ENCODE measurements around the gene RPGRIP1. TPM values are rescaled to one million over a fixed set of nuclear protein-coding genes. Genes with fewer than 3 reads are reported as not detected.
"Not testable (repeated sequence)": the region's sequence is repeated elsewhere in the genome, so short reads cannot be mapped to it uniquely, and the experiment has no call there.

Gene RPGRIP1
- total RNA-seq, 4 donors from 2014 or later = not detected

DNA sequence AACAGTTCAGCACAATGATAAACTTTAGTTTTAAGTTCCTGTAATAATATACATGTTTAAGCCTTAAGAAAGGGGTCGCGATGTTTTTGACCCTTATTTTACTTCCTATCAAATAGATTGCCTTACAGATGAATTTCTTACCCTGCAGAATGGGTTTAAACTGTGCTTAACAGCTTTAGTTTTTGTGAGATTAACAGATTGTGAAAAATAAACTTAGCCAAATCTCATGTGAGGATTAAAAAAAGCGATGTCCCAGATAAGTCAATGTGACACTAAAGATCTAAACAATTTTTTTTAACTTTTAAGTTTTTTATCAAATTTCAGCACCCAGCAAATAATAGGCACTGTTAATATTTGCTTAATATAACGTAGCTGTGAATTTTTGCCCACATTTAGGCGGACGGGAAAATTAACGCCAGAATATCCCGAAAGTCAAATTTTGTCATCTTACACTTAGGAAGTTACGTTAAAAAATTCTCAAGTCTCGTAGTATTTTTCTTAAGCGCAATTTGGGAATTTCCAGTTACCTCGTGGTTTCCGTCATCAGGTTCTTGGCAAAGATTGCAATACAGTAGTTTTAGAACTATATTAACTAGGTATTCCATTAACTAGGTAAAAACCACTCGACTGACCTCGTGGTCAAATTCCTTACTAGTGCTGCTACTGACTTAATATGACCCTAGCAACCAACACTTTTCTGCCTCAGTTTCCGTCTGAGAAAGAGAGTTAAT, 11.8 kb upstream of the RPGRIP1 start:
- H3K9me3 ChIP-seq = no peaks in the 10 kb centered on the region
- DNase-seq (ENCODE audit: extremely low spot score) = no peak
- intact Hi-C loops (cut with DNase I) = loop anchor here (5.0 to 10.0 kb wide), 2 partner anchors 114 to 173 kb away; partner anchors contain the start of genes SUPT16H and ZNF219
- no peak for TF ChIP-seq CTCF (IDR thresholded peaks at IDR 0.05)
- TF ChIP-seq POLR2AphosphoS5 (IDR thresholded peaks at IDR 0.05) = no peak
- TF ChIP-seq EP300 (IDR thresholded peaks at IDR 0.05) = no peak
- TF ChIP-seq POLR2A (IDR thresholded peaks at IDR 0.05; ENCODE audit: low read depth) = no peak
- H3K4me1 ChIP-seq = peaks cover 47 to 64% (median 61%) of the 10 kb centered on the region in 4 donors
- peak overlapping the region; percentile 94 to 99 (median 96) for H3K27ac ChIP-seq (replicated peaks in 1 of 4)
- 2% methylated on average over 16 of the region's 16 CpGs for whole genome bisulfite sequencing
- H3K27me3 ChIP-seq = no peaks in the 10 kb centered on the region
- H3K4me3 ChIP-seq = peak overlapping the region; percentile 87 to 93 (median 88)
- peaks cover 0 to 33% (median 14%) of the 10 kb centered on the region in 4 donors for H3K36me3 ChIP-seq

GRCh38 chr14:21268617-21269251, 11.1 kb upstream of the RPGRIP1 start:
- intact Hi-C loops (cut with DNase I) = loop anchor here (5.0 to 10.0 kb wide), 2 partner anchors 114 to 174 kb away; partner anchors contain the start of genes SUPT16H and ZNF219
- no peaks in the 10 kb centered on the region for H3K27me3 ChIP-seq
- H3K36me3 ChIP-seq = peaks cover 0 to 31% (median 11%) of the 10 kb centered on the region in 4 donors
- 1% methylated on average over 24 of the region's 24 CpGs for WGBS
- no peaks in the 10 kb centered on the region for H3K9me3 ChIP-seq
- DNase-seq (ENCODE audit: extremely low spot score) = no peak
- H3K27ac ChIP-seq (replicated peaks in 1 of 4) = peak overlapping the region; percentile 94 to 99 (median 96)
- H3K4me3 ChIP-seq = peak overlapping the region; percentile 87 to 93 (median 88)
- TF ChIP-seq POLR2AphosphoS5 (IDR thresholded peaks at IDR 0.05) (no peak), POLR2A (IDR thresholded peaks at IDR 0.05; ENCODE audit: low read depth) (no peak), CTCF (IDR thresholded peaks at IDR 0.05) (no peak), EP300 (IDR thresholded peaks at IDR 0.05) (no peak)
- H3K4me1 ChIP-seq = peaks cover 40 to 57% (median 54%) of the 10 kb centered on the region in 4 donors

DNA sequence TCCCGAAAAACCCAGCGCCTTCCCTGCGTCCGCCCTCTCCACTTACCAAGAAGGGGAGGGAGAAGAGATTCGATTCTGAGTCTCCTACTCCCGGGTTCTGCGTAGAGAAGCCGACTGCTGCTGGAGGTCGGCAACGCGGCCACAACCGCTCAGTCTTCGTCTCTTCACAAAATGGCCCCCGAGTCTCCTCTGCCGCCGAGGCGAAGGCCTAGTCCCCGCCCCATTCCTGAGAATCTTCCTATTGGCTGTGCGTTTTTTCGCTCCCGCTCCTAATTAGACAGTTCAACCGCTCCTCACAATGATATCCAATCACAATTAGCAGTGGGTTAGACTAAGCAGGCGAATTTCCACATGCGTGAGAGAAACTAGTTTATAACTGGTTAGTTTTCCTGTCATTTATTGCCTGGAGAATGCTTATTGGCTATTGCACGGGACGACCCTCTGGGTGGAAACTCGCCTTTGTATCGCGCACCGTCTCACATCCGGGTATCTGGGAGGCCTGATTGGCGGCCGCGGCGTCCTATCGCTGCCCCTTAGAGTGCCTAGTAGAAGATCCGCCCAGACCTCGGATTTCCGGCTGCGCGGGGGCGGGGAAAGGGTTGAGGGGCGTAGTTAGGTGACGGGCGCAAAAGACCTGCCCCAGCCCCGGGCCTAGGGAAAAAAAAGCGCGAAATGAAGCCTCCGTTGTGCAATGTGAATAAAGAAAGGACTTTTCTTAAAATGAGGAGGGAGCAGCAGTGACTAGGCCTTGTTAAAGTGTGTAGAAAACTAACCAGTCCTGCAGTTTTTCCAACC, 10.4 kb upstream of the RPGRIP1 start, which contains the start of gene HNRNPC:
TSS of gene HNRNPC (minus strand) at position 191 of the 795 bp plus-strand sequence. CDS start 35,249 bp downstream, outside the sequence.
- WGBS = 0% methylated on average over 31 of the region's 49 CpGs
- Histone ChIP-seq H3K4me1 (peaks cover 35 to 50% (median 47%) of the 10 kb centered on the region in 4 donors), H3K4me3 (peak within 1 kb of the TSS; percentile 87 to 93 (median 88)), H3K27ac (replicated peaks in 1 of 4) (peak within 1 kb of the TSS; percentile 94 to 99 (median 96)), H3K36me3 (peaks cover 0 to 24% (median 9%) of the 10 kb centered on the region in 4 donors), H3K9me3 (no peaks in the 10 kb centered on the region), H3K27me3 (no peaks in the 10 kb centered on the region)
- intact Hi-C loops (cut with DNase I) = loop anchor here (5.0 to 10.0 kb wide), 2 partner anchors 113 to 175 kb away; partner anchors contain the start of genes SUPT16H and ZNF219
- peak; percentile 100 for DNase-seq (ENCODE audit: extremely low spot score)
- TF ChIP-seq EP300 (IDR thresholded peaks at IDR 0.05) (no peak), CTCF (IDR thresholded peaks at IDR 0.05) (peak in 1 of 3 experiments; percentile 41), POLR2A (IDR thresholded peaks at IDR 0.05; ENCODE audit: low read depth) (peak; percentile 99), POLR2AphosphoS5 (IDR thresholded peaks at IDR 0.05) (peak; percentile 88 to 99)

DNA sequence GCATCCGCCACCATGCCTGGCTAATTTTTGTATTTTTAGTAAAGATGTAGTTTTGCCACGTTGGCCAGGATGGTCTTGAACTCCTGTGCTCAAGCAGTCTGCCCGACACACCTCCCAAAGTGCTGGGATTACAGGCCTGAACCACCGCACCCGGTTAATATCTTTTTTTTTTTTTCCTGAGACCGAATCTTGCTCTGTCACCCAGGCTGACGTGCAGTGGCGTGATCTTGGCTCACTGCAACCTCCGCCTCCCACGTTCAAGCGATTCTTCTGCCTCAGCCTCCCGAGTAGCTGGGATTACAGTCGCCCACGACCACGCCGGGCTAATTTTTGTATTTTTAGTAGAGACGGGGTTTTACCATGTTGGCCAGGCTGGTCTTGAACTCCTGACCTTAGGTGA, 7.2 kb upstream of the RPGRIP1 start:
- H3K36me3 ChIP-seq; intact Hi-C loops (cut with DNase I); H3K27me3 ChIP-seq; DNase-seq (ENCODE audit: extremely low spot score); H3K9me3 ChIP-seq; H3K27ac ChIP-seq (replicated peaks in 1 of 4); H3K4me3 ChIP-seq: not testable (repeated sequence)
- WGBS = 96% methylated on average over 17 of the region's 17 CpGs
- H3K4me1 ChIP-seq = peaks cover 5 to 18% (median 15%) of the 10 kb centered on the region in 4 donors

Data from esophagus muscularis mucosa (tissue), 4 donors.